Right cardiac atrium (tissue), 5 donors: ENCODE data around the gene EID2B. TPM values are rescaled to one million over a fixed set of nuclear protein-coding genes. Genes with fewer than 3 reads are reported as not detected.

Experiments
- ATAC-seq, 2 donors: fragments of 200-7000 bp; cut with Tn5 transposase; one replicate each; pipeline versions ENCODE4 v1.8.0 to v1.9.1; 2020; ENCODE audit warnings: moderate library complexity in 2 of 2, mild to moderate bottlenecking in 1 of 2
- DNase-seq, 3 donors: peaks; one replicate each; pipeline ENCODE4 v3.0.0-alpha.2; 2020
- H3K27ac ChIP-seq: one replicate; pipeline ENCODE4 v1.5.1; 2013; ENCODE audit warnings: mild to moderate bottlenecking, low read length, control low read depth, moderate library complexity
- H3K27me3 ChIP-seq: one replicate; pipeline ENCODE4 v1.6.1; 2013; ENCODE audit not compliant: control insufficient read depth, insufficient read depth
- H3K4me1 ChIP-seq: one replicate; pipeline ENCODE4 v1.6.1; 2013; ENCODE audit warnings: low read length; ENCODE audit not compliant: control insufficient read depth, insufficient read depth
- H3K4me3 ChIP-seq: one replicate; pipeline ENCODE4 v1.5.1; 2013; ENCODE audit warnings: low read length, control low read depth
- H3K9me3 ChIP-seq: one replicate; pipeline ENCODE4 v1.6.1; 2013; ENCODE audit warnings: low read length; ENCODE audit not compliant: control insufficient read depth
- WGBS: extraction: QIAGEN DNeasy Blood & Tissue Kit; methylation state at CpG from one replicate; pipeline ENCODE4 v1.1.7; 2013; 5-methylcytosine and 5-hydroxymethylcytosine counted together
- intact Hi-C, 4 donors: fragments of 100-400 bp; cut with DNase I; formaldehyde crosslinking; loops; one replicate each; pipeline versions ENCODE4 v1.11.0 to v1.14.0; 2022 to 2023
- polyA plus RNA-seq: library from polyadenylated mRNA; stranded (reverse); fragments of 200-250 nt; gene quantifications from one replicate; pipeline ENCODE4 v1.2.3, GENCODE V29; 2013
- total RNA-seq, 4 donors: library from RNA; stranded (reverse); fragmentation: NEBNext Ultra II Directional; extraction: Animal tissue kit (Norgen Biotek cat#: 25700); gene quantifications; one replicate each; pipeline ENCODE4 v1.2.1, GENCODE V29; 2021
- donor health status: healthy with polysubstance abuse.
- donor health status: DM: no; HTN: yes; CAD: no.
- donor health status: DM: no; HTN: no; CAD: no.
- donor health status: DM: no; HTN: yes; CAD: no; lungs with severe emphysema.
- donor health status: DM: yes; HTN: yes; CAD: no.

Gene EID2B
- total and polyA plus RNA-seq, 5 donors: 2.3 to 4.3 (median 3.0) TPM

GRCh38 chr19:39533003-39533512, 406 bp upstream of the EID2B start:
- H3K27ac ChIP-seq: no peak overlapping the region
- H3K27me3 ChIP-seq: no peaks in the 10 kb centered on the region
- H3K4me1 ChIP-seq: no peaks in the 10 kb centered on the region
- no peak for DNase-seq
- intact Hi-C loops: loop anchor here in 3 of 4 donors (5.0 to 10.0 kb wide), 3 partner anchors 56 to 88 kb away; partner anchors contain the start of gene SUPT5H (in 2 of the 3)
- H3K9me3 ChIP-seq: no peaks in the 10 kb centered on the region
- peak in 1 of 2 donors; percentile 9 for ATAC-seq
- 22% methylated on average over 12 of the region's 12 CpGs for whole genome bisulfite sequencing
- H3K4me3 ChIP-seq: peak overlapping the region; percentile 15

GRCh38 chr19:39531834-39532232, 819 bp downstream of the EID2B start:
- Histone ChIP-seq H3K4me3 (peak overlapping the region; percentile 56), H3K4me1 (no peaks in the 10 kb centered on the region), H3K27ac (no peak overlapping the region), H3K9me3 (no peaks in the 10 kb centered on the region), H3K27me3 (no peaks in the 10 kb centered on the region)
- intact Hi-C loops: loop anchor here in 3 of 4 donors (5.0 to 10.0 kb wide), 3 partner anchors 55 to 87 kb away; partner anchors contain the start of gene SUPT5H (in 2 of the 3)
- DNase-seq (no peak), ATAC-seq (no peak)
- 33% methylated on average over 14 of the region's 14 CpGs for WGBS

- Histone ChIP-seq H3K27me3 (no peaks in the 10 kb centered on the region), H3K27ac (no peak overlapping the region), H3K4me3 (no peak overlapping the region), H3K4me1 (no peaks in the 10 kb centered on the region), H3K9me3 (no peaks in the 10 kb centered on the region)
- 93% methylated on average over 3 of the region's 3 CpGs for WGBS
- intact Hi-C loops: no loop called here
- no peak for DNase-seq
- ATAC-seq: no peak
Measured at GRCh38 chr19:39525205-39525604, 7.4 kb downstream of the EID2B start.

GRCh38 chr19:39524495-39524894, 8.2 kb downstream of the EID2B start:
- DNase-seq (no peak), ATAC-seq (no peak)
- Histone ChIP-seq H3K4me3 (no peak overlapping the region), H3K27me3 (no peaks in the 10 kb centered on the region), H3K9me3 (no peaks in the 10 kb centered on the region), H3K27ac (no peak overlapping the region), H3K4me1 (no peaks in the 10 kb centered on the region)
- WGBS: 87% methylated on average over 8 of the region's 8 CpGs
- intact Hi-C loops: no loop called here

GRCh38 chr19:39520541-39521484, 11.8 kb downstream of the EID2B start:
- Histone ChIP-seq H3K27ac (no peak overlapping the region), H3K27me3 (no peaks in the 10 kb centered on the region), H3K9me3 (no peaks in the 10 kb centered on the region), H3K4me1 (no peaks in the 10 kb centered on the region), H3K4me3 (no peak overlapping the region)
- DNase-seq (no peak), ATAC-seq (no peak)
- intact Hi-C loops: no loop called here
- 85% methylated on average over 8 of the region's 8 CpGs for WGBS

GRCh38 chr19:39518975-39519374, 13.7 kb downstream of the EID2B start:
- Histone ChIP-seq H3K4me1 (no peaks in the 10 kb centered on the region), H3K9me3 (no peaks in the 10 kb centered on the region), H3K4me3 (no peak overlapping the region), H3K27ac (no peak overlapping the region), H3K27me3 (no peaks in the 10 kb centered on the region)
- ATAC-seq (no peak), DNase-seq (no peak)
- intact Hi-C loops: no loop called here
- WGBS: 75% methylated on average over 9 of the region's 9 CpGs

- intact Hi-C loops: no loop called here
- WGBS: 61% methylated on average over 5 of the region's 5 CpGs
- Histone ChIP-seq H3K27ac (no peak overlapping the region), H3K4me3 (no peak overlapping the region), H3K9me3 (no peaks in the 10 kb centered on the region), H3K27me3 (no peaks in the 10 kb centered on the region), H3K4me1 (no peaks in the 10 kb centered on the region)
- no peak for ATAC-seq
- DNase-seq: no peak
Measured at GRCh38 chr19:39518458-39518857, 14.2 kb downstream of the EID2B start.

GRCh38 chr19:39517432-39517831, 15.2 kb downstream of the EID2B start:
- intact Hi-C loops: no loop called here
- no peak overlapping the region for H3K4me3 ChIP-seq
- ATAC-seq (no peak), DNase-seq (no peak)
- no peaks in the 10 kb centered on the region for H3K4me1 ChIP-seq
- 76% methylated on average over 3 of the region's 3 CpGs for WGBS
- no peaks in the 10 kb centered on the region for H3K27me3 ChIP-seq
- H3K9me3 ChIP-seq: no peaks in the 10 kb centered on the region
- H3K27ac ChIP-seq: no peak overlapping the region

GRCh38 chr19:39516270-39516669, 16.4 kb downstream of the EID2B start:
- H3K9me3 ChIP-seq: no peaks in the 10 kb centered on the region
- WGBS: 45% methylated on average over 6 of the region's 6 CpGs
- ATAC-seq: no peak
- H3K4me3 ChIP-seq: no peak overlapping the region
- intact Hi-C loops: no loop called here
- no peak overlapping the region for H3K27ac ChIP-seq
- no peaks in the 10 kb centered on the region for H3K4me1 ChIP-seq
- DNase-seq: no peak
- no peaks in the 10 kb centered on the region for H3K27me3 ChIP-seq

- 2% methylated on average over 44 of the region's 44 CpGs for WGBS
- H3K27ac ChIP-seq: no peak overlapping the region
- H3K4me1 ChIP-seq: no peaks in the 10 kb centered on the region
- H3K9me3 ChIP-seq: no peaks in the 10 kb centered on the region
- no peaks in the 10 kb centered on the region for H3K27me3 ChIP-seq
- peak overlapping the region; percentile 14 for H3K4me3 ChIP-seq
- no peak for DNase-seq
- ATAC-seq: peak in 1 of 2 donors; percentile 21
- intact Hi-C loops: no loop called here
Measured at GRCh38 chr19:39515551-39516191, 17.0 kb downstream of the EID2B start.
